GM20431 (cell line): ENCODE measurements around the gene ADAMTS2.

ENCODE experiments used
- in situ Hi-C: fragments of 300-500 bp; cut with MseI, MboI; formaldehyde crosslinking; loops from one replicate; pipeline ENCODE4 v1.15.0; 2020; ENCODE audit warnings: low sequenced_read_pairs; ENCODE audit not compliant: unreplicated experiment

ADAMTS2 gene

GRCh38 chr5:179124273-179124852 lies 220.9 kb downstream of the ADAMTS2 start:
- in situ Hi-C loops = no loop called here

- in situ Hi-C loops = no loop called here
These were observed 221.6 kb downstream of the ADAMTS2 start for GRCh38 chr5:179123491-179124272.

- in situ Hi-C loops = no loop called here
These were observed 222.2 kb downstream of the ADAMTS2 start for GRCh38 chr5:179123109-179123426.

- in situ Hi-C loops = no loop called here
These were observed 222.7 kb downstream of the ADAMTS2 start for GRCh38 chr5:179122411-179123108.

GRCh38 chr5:179121667-179122111 lies 223.6 kb downstream of the ADAMTS2 start:
- in situ Hi-C loops = no loop called here

GRCh38 chr5:179120951-179121666 lies 224.2 kb downstream of the ADAMTS2 start:
- in situ Hi-C loops = no loop called here

- in situ Hi-C loops = no loop called here
These were observed 224.8 kb downstream of the ADAMTS2 start for GRCh38 chr5:179120421-179120861.

GRCh38 chr5:179119415-179120170 lies 225.7 kb downstream of the ADAMTS2 start:
- in situ Hi-C loops = no loop called here

GRCh38 chr5:179118756-179119414 lies 226.4 kb downstream of the ADAMTS2 start:
- in situ Hi-C loops = no loop called here

GRCh38 chr5:179118338-179118737 lies 226.9 kb downstream of the ADAMTS2 start:
- in situ Hi-C loops = no loop called here

GRCh38 chr5:179115845-179116524 lies 229.3 kb downstream of the ADAMTS2 start:
- in situ Hi-C loops = no loop called here

- in situ Hi-C loops = no loop called here
These were observed 230.0 kb downstream of the ADAMTS2 start for GRCh38 chr5:179115307-179115706.

GRCh38 chr5:179114756-179115155 lies 230.5 kb downstream of the ADAMTS2 start:
- in situ Hi-C loops = no loop called here

GRCh38 chr5:179113945-179114641 lies 231.2 kb downstream of the ADAMTS2 start:
- in situ Hi-C loops = no loop called here

- in situ Hi-C loops = no loop called here
These were observed 232.1 kb downstream of the ADAMTS2 start for GRCh38 chr5:179113143-179113530.

GRCh38 chr5:179112469-179113142 lies 232.7 kb downstream of the ADAMTS2 start:
- in situ Hi-C loops = no loop called here

- in situ Hi-C loops = no loop called here
These were observed 233.7 kb downstream of the ADAMTS2 start for GRCh38 chr5:179111267-179112207.
